ENCODE results near the gene SH3TC1. TPM values are rescaled to one million over a fixed set of nuclear protein-coding genes. Genes with fewer than 3 reads are reported as not detected.

The SH3TC1 gene
- total and polyA plus RNA-seq, 2 of the 13 experiments (the other 11 are each of a cell fraction or from before 2014, with no cell fraction given): 14.9 to 21.8 TPM

GRCh38 chr4:8200302-8200975 lies 1.3 kb downstream of the SH3TC1 start (continued):
- TF ChIP-seq MAZ (IDR thresholded peaks at IDR 0.05; ENCODE audit: borderline replicate concordance, low read depth, low read length) (no peak), MAZ (CRISPR knock-in tag; IDR thresholded peaks at IDR 0.05; ENCODE audit: low read depth) (peak; percentile 67; the same call in 1 of the 2 replicates), RFXAP (CRISPR knock-in tag; IDR thresholded peaks at IDR 0.05; ENCODE audit: borderline replicate concordance) (no peak), NFAT5 (CRISPR knock-in tag; IDR thresholded peaks at IDR 0.05) (no peak), GZF1 (CRISPR knock-in tag; IDR thresholded peaks at IDR 0.05) (no peak), MLLT10 (CRISPR knock-in tag; IDR thresholded peaks at IDR 0.05) (no peak), NR2F6 (IDR thresholded peaks at IDR 0.05) (no peak), NR2F6 (CRISPR knock-in tag; IDR thresholded peaks at IDR 0.05) (no peak), SP140L (CRISPR knock-in tag; IDR thresholded peaks at IDR 0.05; ENCODE audit: borderline replicate concordance) (no peak), ELF3 (CRISPR knock-in tag; IDR thresholded peaks at IDR 0.05) (no peak; the same call in 1 of the 2 replicates), GTF2F1 (IDR thresholded peaks at IDR 0.05; ENCODE audit: low read length) (no peak), ARNT2 (CRISPR knock-in tag; IDR thresholded peaks at IDR 0.05; ENCODE audit: low read depth) (no peak), SNAPC2 (CRISPR knock-in tag; IDR thresholded peaks at IDR 0.05) (no peak), NKX3-1 (CRISPR knock-in tag; IDR thresholded peaks at IDR 0.05) (no peak), ZNF383 (CRISPR knock-in tag; IDR thresholded peaks at IDR 0.05; ENCODE audit: borderline replicate concordance) (no peak), AGO2 (optimal IDR thresholded peaks at IDR 0.05; ENCODE audit: low read depth, low read length) (peak; percentile 1), FOXO4 (CRISPR knock-in tag; conservative IDR thresholded peaks at IDR 0.05) (no peak), SKIL (CRISPR knock-in tag; IDR thresholded peaks at IDR 0.05; ENCODE audit: borderline replicate concordance) (no peak), LCORL (IDR thresholded peaks at IDR 0.05) (no peak), LCORL (CRISPR knock-in tag; IDR thresholded peaks at IDR 0.05) (0 out of 2 replicates have a peak, but pooled peaks have one; percentile 39), ZNF503 (CRISPR knock-in tag; IDR thresholded peaks at IDR 0.05) (no peak)

Measured in HepG2 (cell line).